HepG2 (cell line): ENCODE results near the gene ZNF554. TPM values are rescaled to one million over a fixed set of nuclear protein-coding genes. Genes with fewer than 3 reads are reported as not detected.
A peak's percentile ranks its signal among the peaks of the same experiment; 100 is the strongest.

ENCODE experiments used
- ARID3A ChIP-seq: IDR thresholded peaks from 2 replicates; pipeline ENCODE4 v1.6.1; 2012; ENCODE audit warnings: low read depth, low read length, improper control_type of control experiment
- CSRNP1 ChIP-seq: sonication (generic); formaldehyde crosslinking; IDR thresholded peaks from 2 replicates; pipeline ENCODE4 v1.8.1; 2023; ENCODE audit warnings: mild to moderate bottlenecking, missing genetic modification reagents
- FOXO4 ChIP-seq: sonication (generic); formaldehyde crosslinking; conservative IDR thresholded peaks from 2 replicates; pipeline ENCODE4 v1.8.1; 2023; ENCODE audit warnings: missing genetic modification reagents
- GATAD2A ChIP-seq: IDR thresholded peaks from 2 replicates; pipeline ENCODE4 v1.6.1; 2016
- HNRNPH1 ChIP-seq: fragments of 200-400 bp; formaldehyde crosslinking; optimal IDR thresholded peaks from 2 replicates; pipeline ENCODE3; 2017; ENCODE audit warnings: mild to moderate bottlenecking, low read depth, low read length
- MTF2 ChIP-seq: sonication (generic); formaldehyde crosslinking; IDR thresholded peaks from 2 replicates; pipeline ENCODE4 v1.5.0; 2020; ENCODE audit warnings: missing genetic modification reagents, borderline replicate concordance
- PREB ChIP-seq: sonication (generic); formaldehyde crosslinking; IDR thresholded peaks from 2 replicates; pipeline ENCODE4 v1.4.0; 2020; ENCODE audit warnings: missing genetic modification reagents
- SKIL ChIP-seq: sonication (generic); formaldehyde crosslinking; IDR thresholded peaks from 2 replicates; pipeline ENCODE4 v1.8.0; 2022; ENCODE audit warnings: missing genetic modification reagents, mild to moderate bottlenecking, moderate library complexity, borderline replicate concordance
- TAF15 ChIP-seq: fragments of 200-400 bp; formaldehyde crosslinking; IDR thresholded peaks from one replicate; pipeline ENCODE4 v1.6.1; 2018; ENCODE audit warnings: mild to moderate bottlenecking, low read depth, low read length; ENCODE audit not compliant: poor library complexity, severe bottlenecking
- ZMAT5 ChIP-seq: sonication (generic); formaldehyde crosslinking; IDR thresholded peaks from 2 replicates; pipeline ENCODE4 v1.5.0; 2020; ENCODE audit warnings: mild to moderate bottlenecking, low read depth, missing genetic modification reagents, borderline replicate concordance
- ZNF232 ChIP-seq: sonication (generic); formaldehyde crosslinking; IDR thresholded peaks from 2 replicates; pipeline ENCODE4 v1.4.0; 2020; ENCODE audit warnings: missing genetic modification reagents, borderline replicate concordance
- ZNF547 ChIP-seq: sonication (generic); formaldehyde crosslinking; IDR thresholded peaks from 2 replicates; pipeline ENCODE4 v1.5.1; 2020; ENCODE audit warnings: mild to moderate bottlenecking, missing genetic modification reagents
- ZNF646 ChIP-seq: sonication (generic); formaldehyde crosslinking; IDR thresholded peaks from 2 replicates; pipeline ENCODE4 v1.9.0; 2021; ENCODE audit warnings: mild to moderate bottlenecking, missing genetic modification reagents
- polyA plus RNA-seq, 8 experiments: library from polyadenylated mRNA; depleted of rRNA in 3 of 8; stranded (reverse) in 7 of 8; unstranded in 1 of 8; fragments of >200 nt; fragmentation: Illumina TruSeq in 4 of 8; extraction: Trizol in 4 of 8; gene quantifications; 2 replicates each; pipeline versions ENCODE4 v1.2.1 to v1.2.3, GENCODE V29; 2011 to 2016; ENCODE audit warnings: low read depth in 4 of 8, missing spikeins in 1 of 8, mixed read lengths in 1 of 8; ENCODE audit not compliant: insufficient read depth in 1 of 8
- total RNA-seq, 5 experiments: library from RNA; depleted of rRNA; stranded (reverse); fragments of >200 nt; fragmentation: Illumina TruSeq; extraction: Trizol; gene quantifications; 2 replicates each; pipeline ENCODE4 v1.2.3, GENCODE V29; 2016; ENCODE audit warnings: low read depth in 1 of 5

The ZNF554 gene
- total and polyA plus RNA-seq, 2 of the 13 experiments (the other 11 are each of a cell fraction or from before 2014, with no cell fraction given), result 2.2 to 2.7 TPM

GRCh38 chr19:2819540-2820111, at the start of gene ZNF554 (continued):
- TF ChIP-seq CSRNP1 (no peak), ARID3A (no peak), MTF2 (no peak), SKIL (CRISPR knock-in tag) (no peak), FOXO4 (CRISPR knock-in tag) (no peak), PREB (CRISPR knock-in tag) (no peak), HNRNPH1 (no peak), TAF15 (no peak), GATAD2A (CRISPR knock-in tag) (peak; percentile 79), ZNF646 (CRISPR knock-in tag) (no peak), ZNF547 (CRISPR knock-in tag) (peak; percentile 35; the same call in 1 of the 2 replicates), ZNF232 (CRISPR knock-in tag) (peak; percentile 66; the same call in 1 of the 2 replicates), ZMAT5 (CRISPR knock-in tag) (no peak)
